ENCODE measurements around the gene TIE1. TPM values are rescaled to one million over a fixed set of nuclear protein-coding genes. Genes with fewer than 3 reads are reported as not detected.

The TIE1 gene
- total and polyA plus RNA-seq, 7 donors, result 8.2 to 29.7 (median 10.9) TPM

- no peak overlapping the region for H3K4me3 ChIP-seq
- H3K4me1 ChIP-seq, result no peaks in the 10 kb centered on the region
- intact Hi-C loops (cut with DNase I), result no loop called here
- no peak overlapping the region for H3K27ac ChIP-seq
- no peaks in the 10 kb centered on the region for H3K36me3 ChIP-seq (ENCODE audit: insufficient read depth in 1 of 2, low read depth in 1 of 2)
- TF ChIP-seq CTCF (IDR thresholded peaks at IDR 0.05), result no peak
- WGBS, 3 donors, result 70 to 87% (median 77%) methylated on average over 12 of the region's 12 CpGs
- DNase-seq (no peak), ATAC-seq (no peak)
- peaks cover 0 to 4% (median 0%) of the 10 kb centered on the region in 3 donors for H3K27me3 ChIP-seq (ENCODE audit: insufficient read depth in 3 of 3, low read length in 2 of 3)
- no peaks in the 10 kb centered on the region for H3K9me3 ChIP-seq
Observed at GRCh38 chr1:43284546-43285110, 16.2 kb upstream of the TIE1 start.

- ATAC-seq, result no peak
- no peak for TF ChIP-seq CTCF (IDR thresholded peaks at IDR 0.05)
Observed at GRCh38 chr1:43285269-43285990, 15.4 kb upstream of the TIE1 start, which contains the start of gene C1orf210. Gene C1orf210, minus strand, starts transcription at chr1:43285581. Its CDS starts 2,311 bp downstream, at chr1:43283270.

GRCh38 chr1:43286115-43286514 is 14.7 kb upstream of the TIE1 start:
- DNase-seq, result no peak
- Histone ChIP-seq H3K4me3 (no peak overlapping the region), H3K36me3 (ENCODE audit: insufficient read depth in 1 of 2, low read depth in 1 of 2) (no peaks in the 10 kb centered on the region), H3K9me3 (no peaks in the 10 kb centered on the region), H3K27ac (no peak overlapping the region), H3K4me1 (no peaks in the 10 kb centered on the region), H3K27me3 (ENCODE audit: insufficient read depth in 3 of 3, low read length in 2 of 3) (peaks cover 0 to 4% (median 0%) of the 10 kb centered on the region in 3 donors)
- 90 to 92% (median 90%) methylated on average over 11 of the region's 11 CpGs for WGBS, 3 donors
- intact Hi-C loops (cut with DNase I), result no loop called here
- ATAC-seq, result no peak
- TF ChIP-seq CTCF (IDR thresholded peaks at IDR 0.05), result no peak

More at GRCh38 chr1:43285269-43285990, 15.4 kb upstream of the TIE1 start, which contains the start of gene C1orf210:
- DNase-seq, result no peak
- intact Hi-C loops (cut with DNase I), result no loop called here
- no peaks in the 10 kb centered on the region for H3K36me3 ChIP-seq (ENCODE audit: insufficient read depth in 1 of 2, low read depth in 1 of 2)
- no peak within 1 kb of the TSS for H3K4me3 ChIP-seq
- no peaks in the 10 kb centered on the region for H3K4me1 ChIP-seq
- H3K27ac ChIP-seq, result no peak within 1 kb of the TSS
- H3K27me3 ChIP-seq (ENCODE audit: insufficient read depth in 3 of 3, low read length in 2 of 3), result peaks cover 0 to 4% (median 0%) of the 10 kb centered on the region in 3 donors
- WGBS, 3 donors, result 29 to 40% (median 38%) methylated on average over 19 of the region's 19 CpGs
- no peaks in the 10 kb centered on the region for H3K9me3 ChIP-seq

- intact Hi-C loops (cut with DNase I), result no loop called here
- no peaks in the 10 kb centered on the region for H3K9me3 ChIP-seq
- H3K4me1 ChIP-seq, result no peaks in the 10 kb centered on the region
- 94 to 95% (median 95%) methylated on average over 5 of the region's 5 CpGs for WGBS, 3 donors
- H3K27me3 ChIP-seq (ENCODE audit: insufficient read depth in 3 of 3, low read length in 2 of 3), result peaks cover 0 to 4% (median 0%) of the 10 kb centered on the region in 3 donors
- DNase-seq (no peak), ATAC-seq (no peak)
- H3K27ac ChIP-seq, result no peak overlapping the region
- no peak overlapping the region for H3K4me3 ChIP-seq
- H3K36me3 ChIP-seq (ENCODE audit: insufficient read depth in 1 of 2, low read depth in 1 of 2), result no peaks in the 10 kb centered on the region
- no peak for TF ChIP-seq CTCF (IDR thresholded peaks at IDR 0.05)
Observed at GRCh38 chr1:43286533-43286932, 14.2 kb upstream of the TIE1 start.

All from psoas muscle (tissue), 8 donors.